SH-SY5Y (cell line): Measurements from ENCODE around the gene KCNJ4.

Experiments
- GATA2 ChIP-seq: IDR thresholded peaks from 2 replicates; pipeline ENCODE4 v1.6.1; 2011; ENCODE audit warnings: mild to moderate bottlenecking, low read depth, low read length
- GATA3 ChIP-seq: IDR thresholded peaks from 2 replicates; pipeline ENCODE4 v1.6.1; 2011; ENCODE audit warnings: low read depth, mild to moderate bottlenecking, low read length, moderate library complexity

- no peak for TF ChIP-seq GATA2
- TF ChIP-seq GATA3, result no peak
These were observed 10.9 kb upstream of the KCNJ4 start for GRCh38 chr22:38465673-38466490.
